Stimulated activated CD8-positive, alpha-beta memory T cell treated with anti-CD3 and anti-CD28 coated beads, Interleukin-12 subunit alpha, Interleukin-12 subunit beta, amount 100 ng/mL, for 1 hour (primary cell): ENCODE data around the gene TRIM43.
"Not testable (repeated sequence)": the region's sequence is repeated elsewhere in the genome, so short reads cannot be mapped to it uniquely, and the experiment has no call there.

Experiments used
- DNase-seq: peaks from one replicate; pipeline ENCODE4 v3.0.0-alpha.2; 2020; ENCODE audit warnings: low read depth

The TRIM43 gene

GRCh38 chr2:95641787-95642186 is 50.0 kb downstream of the TRIM43 start:
- DNase-seq: not testable (repeated sequence)

- not testable (repeated sequence) for DNase-seq
These were observed 50.6 kb downstream of the TRIM43 start for GRCh38 chr2:95642360-95642759.

DNA sequence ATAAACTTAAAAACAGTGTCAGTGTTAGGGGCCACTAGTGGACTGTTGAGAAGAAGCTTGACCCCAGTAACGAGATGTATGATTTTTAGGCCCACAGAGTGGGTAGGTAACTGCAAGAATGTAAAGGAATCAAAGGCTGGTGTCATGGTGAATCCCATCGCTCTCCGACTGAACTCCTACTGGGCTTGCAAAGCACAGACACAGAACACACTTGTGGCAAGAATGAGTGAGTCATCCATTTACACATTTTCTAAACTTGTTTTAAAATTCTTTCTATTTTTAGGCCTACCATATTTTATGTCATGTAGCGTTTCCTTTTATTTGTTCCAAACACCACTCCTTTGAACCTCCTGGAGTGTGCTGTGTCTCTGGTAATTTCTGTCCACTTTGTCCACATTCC is 51.1 kb downstream of the TRIM43 start:
- not testable (repeated sequence) for DNase-seq

DNA sequence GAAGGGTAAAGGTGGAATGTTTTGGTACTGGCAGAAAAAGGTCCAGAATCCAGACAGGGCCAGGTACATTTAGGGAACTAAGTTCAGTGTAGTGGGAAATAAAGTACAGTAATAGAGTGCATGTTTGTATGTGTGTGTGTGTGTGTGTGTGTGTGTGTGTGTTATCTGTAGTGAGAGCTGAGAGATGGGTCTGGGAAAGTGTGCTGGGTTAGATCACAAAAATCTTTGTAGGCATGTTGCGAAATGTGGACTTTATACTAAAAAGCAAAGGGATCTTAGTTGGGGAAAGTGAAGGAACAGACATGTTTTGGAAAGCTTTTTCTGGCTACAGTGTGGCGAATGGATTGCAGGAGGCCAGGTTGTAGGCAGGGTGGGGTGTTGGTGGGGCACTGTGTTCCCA is 53.5 kb downstream of the TRIM43 start:
- DNase-seq: not testable (repeated sequence)

- DNase-seq: not testable (repeated sequence)
These were observed 54.6 kb downstream of the TRIM43 start for GRCh38 chr2:95646274-95646994.

DNA sequence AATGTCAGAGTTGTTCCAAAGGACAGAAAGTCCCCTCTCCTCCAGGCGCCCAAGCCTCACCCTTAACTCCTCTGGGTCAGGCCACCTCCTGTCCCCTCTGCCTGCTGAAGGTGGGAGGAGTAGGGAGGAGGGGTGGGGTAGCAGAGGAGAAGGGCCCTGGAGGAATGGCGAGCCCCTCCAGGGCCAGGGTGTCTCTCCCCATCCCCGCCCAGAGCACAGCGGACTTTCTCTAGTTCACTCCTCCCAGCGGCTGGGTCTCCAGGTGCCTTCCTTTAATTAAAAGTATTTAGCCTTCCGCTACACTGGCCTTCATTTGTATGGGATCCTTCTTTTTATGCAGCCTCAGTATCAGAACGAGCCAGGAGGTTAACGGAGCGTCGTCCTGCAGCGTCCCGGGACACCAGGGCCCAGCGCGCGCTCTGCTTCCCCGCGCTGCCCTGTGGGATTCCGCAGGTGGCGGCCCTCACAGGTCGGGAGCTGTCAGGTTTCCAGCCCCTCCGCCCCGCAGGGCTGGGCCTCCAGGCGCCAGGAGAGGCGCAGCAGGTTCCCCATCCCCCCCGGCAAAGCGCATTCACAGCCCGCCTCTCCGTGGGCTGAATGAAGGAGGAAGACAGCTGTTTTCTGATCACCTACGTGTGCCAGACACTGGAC is 57.2 kb downstream of the TRIM43 start:
- DNase-seq: not testable (repeated sequence)
